ENCODE results near the gene POLR2C. TPM values are rescaled to one million over a fixed set of nuclear protein-coding genes. Genes with fewer than 3 reads are reported as not detected.
A peak's percentile ranks its signal among the peaks of the same experiment; 100 is the strongest.

The POLR2C gene
- total and polyA plus RNA-seq, 2 experiments from 2014 or later, result 56.6 to 92.5 TPM

GRCh38 chr16:57471852-57472664 lies 9.6 kb downstream of the POLR2C start:
- Histone ChIP-seq H3K27me3 (no peaks in the 10 kb centered on the region), H3K79me2 (peaks cover 23% of the 10 kb centered on the region), H3K36me3 (replicated peaks; ENCODE audit: insufficient read depth, low read depth) (no peaks in the 10 kb centered on the region), H3K4me1 (ENCODE audit: insufficient read depth) (peaks cover 39% of the 10 kb centered on the region), H4K20me1 (ENCODE audit: insufficient read depth, poor library complexity, severe bottlenecking) (peaks cover 10% of the 10 kb centered on the region), H3K4me3 (no peak overlapping the region), H3K4me2 (peak overlapping the region; percentile 32), H2AFZ (no peak overlapping the region), H3K9me3 (ENCODE audit: low read depth) (no peaks in the 10 kb centered on the region), H3K27ac (peak overlapping the region; percentile 91), H3K9me2 (replicated peaks; ENCODE audit: insufficient read depth) (no peaks in the 10 kb centered on the region)
- no peak for TF ChIP-seq CTCF (IDR thresholded peaks at IDR 0.05; ENCODE audit: poor library complexity)
- TF ChIP-seq EZH2 (IDR thresholded peaks at IDR 0.05; ENCODE audit: borderline replicate concordance), result no peak
- no peak for TF ChIP-seq EZH2phosphoT487 (IDR thresholded peaks at IDR 0.05; ENCODE audit: low read depth, severe bottlenecking, unreplicated experiment)
- DNase-seq (ENCODE audit: low spot score), result peak; percentile 87
- 33% methylated on average over 10 of the region's 10 CpGs for WGBS (ENCODE audit: low lambda C conversion rate, missing lambda C conversion rate)

GRCh38 chr16:57472665-57473060 lies 10.2 kb downstream of the POLR2C start:
- Histone ChIP-seq H3K27me3 (no peaks in the 10 kb centered on the region), H3K27ac (peak overlapping the region; percentile 91), H3K4me2 (no peak overlapping the region), H3K79me2 (peaks cover 27% of the 10 kb centered on the region), H3K9me2 (replicated peaks; ENCODE audit: insufficient read depth) (no peaks in the 10 kb centered on the region), H3K4me3 (no peak overlapping the region), H3K9me3 (ENCODE audit: low read depth) (no peaks in the 10 kb centered on the region), H3K36me3 (replicated peaks; ENCODE audit: insufficient read depth, low read depth) (no peaks in the 10 kb centered on the region), H4K20me1 (ENCODE audit: insufficient read depth, poor library complexity, severe bottlenecking) (peaks cover 17% of the 10 kb centered on the region), H3K4me1 (ENCODE audit: insufficient read depth) (peaks cover 45% of the 10 kb centered on the region), H2AFZ (no peak overlapping the region)
- no peak for TF ChIP-seq CTCF (IDR thresholded peaks at IDR 0.05; ENCODE audit: poor library complexity)
- no peak for TF ChIP-seq EZH2phosphoT487 (IDR thresholded peaks at IDR 0.05; ENCODE audit: low read depth, severe bottlenecking, unreplicated experiment)
- no peak for DNase-seq (ENCODE audit: low spot score)
- 74% methylated on average over 4 of the region's 4 CpGs for WGBS (ENCODE audit: low lambda C conversion rate, missing lambda C conversion rate)

- H3K79me2 ChIP-seq, result peaks cover 27% of the 10 kb centered on the region
- H3K4me3 ChIP-seq, result no peak overlapping the region
- no peaks in the 10 kb centered on the region for H3K36me3 ChIP-seq (replicated peaks; ENCODE audit: insufficient read depth, low read depth)
- H3K4me2 ChIP-seq, result no peak overlapping the region
- H3K27ac ChIP-seq, result peak overlapping the region; percentile 91
- H2AFZ ChIP-seq, result no peak overlapping the region
- WGBS (ENCODE audit: low lambda C conversion rate, missing lambda C conversion rate), result 89% methylated on average over 14 of the region's 14 CpGs
- DNase-seq (ENCODE audit: low spot score), result no peak
- H4K20me1 ChIP-seq (ENCODE audit: insufficient read depth, poor library complexity, severe bottlenecking), result peaks cover 21% of the 10 kb centered on the region
- H3K9me3 ChIP-seq (ENCODE audit: low read depth), result no peaks in the 10 kb centered on the region
- TF ChIP-seq CTCF (IDR thresholded peaks at IDR 0.05; ENCODE audit: poor library complexity) (no peak), EZH2phosphoT487 (IDR thresholded peaks at IDR 0.05; ENCODE audit: low read depth, severe bottlenecking, unreplicated experiment) (no peak), EZH2 (IDR thresholded peaks at IDR 0.05; ENCODE audit: borderline replicate concordance) (no peak)
- H3K27me3 ChIP-seq, result no peaks in the 10 kb centered on the region
- peaks cover 52% of the 10 kb centered on the region for H3K4me1 ChIP-seq (ENCODE audit: insufficient read depth)
- no peaks in the 10 kb centered on the region for H3K9me2 ChIP-seq (replicated peaks; ENCODE audit: insufficient read depth)
These were observed 10.8 kb downstream of the POLR2C start for GRCh38 chr16:57473176-57473840.

Measured in hepatocyte (in vitro differentiated cells).